HG03060 (cell line): Measurements from ENCODE around the gene SLC10A6.
"Not testable (repeated sequence)": the region's sequence is repeated elsewhere in the genome, so short reads cannot be mapped to it uniquely, and the experiment has no call there.

Source experiments
- ATAC-seq: cut with Tn5 transposase; IDR thresholded peaks from one replicate; pipeline ENCODE4 v1.9.1; 2021; ENCODE audit warnings: low read depth, moderate number of reproducible peaks; ENCODE audit not compliant: unreplicated experiment

Gene SLC10A6

GRCh38 chr4:86848732-86849619, at the start of gene SLC10A6:
SLC10A6 (minus strand) TSS chr4:86849384; CDS start chr4:86849115, 269 bp downstream.
- no peak for ATAC-seq

GRCh38 chr4:86898562-86898961, 49.4 kb upstream of the SLC10A6 start:
- no peak for ATAC-seq

GRCh38 chr4:86896596-86896995, 47.4 kb upstream of the SLC10A6 start:
- ATAC-seq = no peak

GRCh38 chr4:86895692-86896488, 46.7 kb upstream of the SLC10A6 start:
- peak; percentile 53 for ATAC-seq

- ATAC-seq = no peak
These were observed 45.3 kb upstream of the SLC10A6 start for GRCh38 chr4:86894455-86894854.

- ATAC-seq = no peak
These were observed 44.0 kb upstream of the SLC10A6 start for GRCh38 chr4:86893136-86893535.

GRCh38 chr4:86892636-86892960, 43.4 kb upstream of the SLC10A6 start:
- no peak for ATAC-seq

GRCh38 chr4:86891762-86892635, 42.8 kb upstream of the SLC10A6 start, which contains the start of gene C4orf36:
C4orf36 (minus strand) TSS chr4:86892422; CDS start chr4:86891520, 902 bp downstream.
- no peak for ATAC-seq

GRCh38 chr4:86890790-86891189, 41.6 kb upstream of the SLC10A6 start:
- ATAC-seq = no peak

GRCh38 chr4:86879641-86880040, 30.5 kb upstream of the SLC10A6 start:
- no peak for ATAC-seq

GRCh38 chr4:86878640-86879039, 29.5 kb upstream of the SLC10A6 start:
- ATAC-seq = no peak

- no peak for ATAC-seq
These were observed 27.9 kb upstream of the SLC10A6 start for GRCh38 chr4:86876894-86877685.

GRCh38 chr4:86875436-86875835, 26.3 kb upstream of the SLC10A6 start:
- ATAC-seq = not testable (repeated sequence)

GRCh38 chr4:86872135-86872534, 23.0 kb upstream of the SLC10A6 start:
- no peak for ATAC-seq

- ATAC-seq = no peak
These were observed 21.4 kb upstream of the SLC10A6 start for GRCh38 chr4:86870442-86871069.

- no peak for ATAC-seq
These were observed 8.3 kb upstream of the SLC10A6 start for GRCh38 chr4:86857341-86858052.

- no peak for ATAC-seq
These were observed 7.7 kb upstream of the SLC10A6 start for GRCh38 chr4:86856896-86857295.

- no peak for ATAC-seq
These were observed 6.4 kb upstream of the SLC10A6 start for GRCh38 chr4:86855572-86855971.

GRCh38 chr4:86853209-86853608, 4.0 kb upstream of the SLC10A6 start:
- ATAC-seq = no peak
